Lung microvascular endothelial cell (primary cell): Measurements from ENCODE around the gene ADGRG3. TPM values are rescaled to one million over a fixed set of nuclear protein-coding genes. Genes with fewer than 3 reads are reported as not detected.
A peak's percentile ranks its signal among the peaks of the same experiment; 100 is the strongest.
"Not testable (repeated sequence)": the region's sequence is repeated elsewhere in the genome, so short reads cannot be mapped to it uniquely, and the experiment has no call there.

Source experiments
- DNase-seq, 2 donors: peaks; one replicate each; pipeline versions ENCODE4 v3.0.0 to v3.0.0-alpha.2; 2010; ENCODE audit warnings: low read depth in 2 of 2
- total RNA-seq: library from RNA; depleted of rRNA; stranded (reverse); fragments of >200 nt; gene quantifications from 2 replicates; pipeline ENCODE4 v1.2.1, GENCODE V29; 2014

The ADGRG3 gene
- total RNA-seq, 1 donor from 2014 or later = 8.3 TPM

DNA sequence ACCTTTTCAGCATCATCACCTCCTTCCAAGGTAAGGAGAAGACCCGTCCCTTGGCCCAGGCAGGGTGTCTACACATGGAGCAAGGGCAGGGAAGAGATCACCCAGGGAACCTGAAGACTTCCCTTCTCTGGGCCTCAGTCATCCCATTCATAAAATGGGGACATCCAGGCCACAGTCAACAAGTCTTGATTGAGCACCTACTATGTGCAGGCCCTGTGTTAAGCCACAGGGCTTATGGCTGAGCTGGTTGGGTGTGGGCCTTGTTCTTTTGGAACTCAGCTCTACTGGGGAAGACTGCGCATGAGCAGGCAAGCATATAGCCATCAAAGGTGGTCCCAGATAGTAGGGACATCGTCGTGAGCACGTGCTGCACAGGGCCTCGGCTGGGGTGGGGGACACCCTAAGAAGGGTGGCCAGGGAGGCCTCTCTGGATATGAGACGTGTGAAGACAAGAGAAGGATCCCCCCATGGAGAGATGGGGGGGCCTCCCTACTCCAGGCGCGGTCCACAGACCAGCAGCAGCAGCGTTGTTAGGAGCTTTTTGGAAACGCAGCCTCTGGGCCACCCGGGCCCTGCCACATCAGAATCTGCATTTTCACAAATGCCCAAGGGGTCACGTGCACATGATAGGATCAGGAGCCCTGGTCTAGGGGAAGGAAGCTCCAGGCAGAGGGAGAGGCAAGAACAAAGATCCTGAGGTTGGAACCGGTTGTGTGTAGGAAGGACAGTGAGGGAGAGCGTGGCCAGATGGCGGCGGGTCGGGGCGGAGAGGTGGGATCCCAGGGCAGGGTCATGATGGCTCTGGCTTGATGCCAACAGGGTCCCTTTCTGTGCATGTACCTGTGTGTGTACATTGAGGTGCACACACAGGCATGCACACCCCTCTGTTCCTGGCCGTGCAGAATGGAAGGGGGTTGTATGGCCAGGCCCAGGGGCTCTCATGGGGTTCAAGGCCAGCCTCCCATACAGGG is 5.9 kb upstream of the ADGRG3 start:
- no peak for DNase-seq

DNA sequence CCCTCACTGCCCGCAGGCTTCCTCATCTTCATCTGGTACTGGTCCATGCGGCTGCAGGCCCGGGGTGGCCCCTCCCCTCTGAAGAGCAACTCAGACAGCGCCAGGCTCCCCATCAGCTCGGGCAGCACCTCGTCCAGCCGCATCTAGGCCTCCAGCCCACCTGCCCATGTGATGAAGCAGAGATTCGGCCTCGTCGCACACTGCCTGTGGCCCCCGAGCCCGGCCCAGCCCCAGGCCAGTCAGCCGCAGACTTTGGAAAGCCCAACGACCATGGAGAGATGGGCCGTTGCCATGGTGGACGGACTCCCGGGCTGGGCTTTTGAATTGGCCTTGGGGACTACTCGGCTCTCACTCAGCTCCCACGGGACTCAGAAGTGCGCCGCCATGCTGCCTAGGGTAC is 4.7 kb upstream of the ADGRG3 start:
- DNase-seq = no peak

DNA sequence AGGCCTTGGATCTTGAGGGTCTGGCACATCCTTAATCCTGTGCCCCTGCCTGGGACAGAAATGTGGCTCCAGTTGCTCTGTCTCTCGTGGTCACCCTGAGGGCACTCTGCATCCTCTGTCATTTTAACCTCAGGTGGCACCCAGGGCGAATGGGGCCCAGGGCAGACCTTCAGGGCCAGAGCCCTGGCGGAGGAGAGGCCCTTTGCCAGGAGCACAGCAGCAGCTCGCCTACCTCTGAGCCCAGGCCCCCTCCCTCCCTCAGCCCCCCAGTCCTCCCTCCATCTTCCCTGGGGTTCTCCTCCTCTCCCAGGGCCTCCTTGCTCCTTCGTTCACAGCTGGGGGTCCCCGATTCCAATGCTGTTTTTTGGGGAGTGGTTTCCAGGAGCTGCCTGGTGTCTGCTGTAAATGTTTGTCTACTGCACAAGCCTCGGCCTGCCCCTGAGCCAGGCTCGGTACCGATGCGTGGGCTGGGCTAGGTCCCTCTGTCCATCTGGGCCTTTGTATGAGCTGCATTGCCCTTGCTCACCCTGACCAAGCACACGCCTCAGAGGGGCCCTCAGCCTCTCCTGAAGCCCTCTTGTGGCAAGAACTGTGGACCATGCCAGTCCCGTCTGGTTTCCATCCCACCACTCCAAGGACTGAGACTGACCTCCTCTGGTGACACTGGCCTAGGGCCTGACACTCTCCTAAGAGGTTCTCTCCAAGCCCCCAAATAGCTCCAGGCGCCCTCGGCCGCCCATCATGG is 4.0 kb upstream of the ADGRG3 start:
- no peak for DNase-seq

DNA sequence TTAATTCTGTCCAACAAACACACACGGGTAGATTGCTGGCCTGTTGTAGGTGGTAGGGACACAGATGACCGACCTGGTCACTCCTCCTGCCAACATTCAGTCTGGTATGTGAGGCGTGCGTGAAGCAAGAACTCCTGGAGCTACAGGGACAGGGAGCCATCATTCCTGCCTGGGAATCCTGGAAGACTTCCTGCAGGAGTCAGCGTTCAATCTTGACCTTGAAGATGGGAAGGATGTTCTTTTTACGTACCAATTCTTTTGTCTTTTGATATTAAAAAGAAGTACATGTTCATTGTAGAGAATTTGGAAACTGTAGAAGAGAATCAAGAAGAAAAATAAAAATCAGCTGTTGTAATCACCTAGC is 3.5 kb upstream of the ADGRG3 start:
- DNase-seq = no peak

DNA sequence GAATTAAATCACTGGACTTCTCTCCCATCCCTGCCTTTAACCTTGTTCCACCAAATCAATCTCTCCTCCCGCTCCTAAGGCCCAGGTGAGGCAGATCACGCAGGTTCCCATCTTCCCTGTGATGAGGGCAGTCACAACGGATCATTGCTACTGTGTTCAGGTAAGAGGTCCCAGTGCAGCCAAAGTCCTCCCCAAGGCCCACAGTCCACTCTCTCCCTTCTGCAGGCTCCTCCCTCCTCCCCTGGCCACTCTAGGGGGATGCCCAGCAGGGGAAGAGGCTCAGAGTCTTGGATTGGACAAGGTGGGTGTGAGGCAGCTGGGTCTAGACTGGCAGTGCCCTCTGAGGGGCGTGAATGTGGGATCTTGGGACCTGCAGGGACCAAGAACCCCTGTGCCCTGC is 2.6 kb upstream of the ADGRG3 start:
- DNase-seq = no peak

DNA sequence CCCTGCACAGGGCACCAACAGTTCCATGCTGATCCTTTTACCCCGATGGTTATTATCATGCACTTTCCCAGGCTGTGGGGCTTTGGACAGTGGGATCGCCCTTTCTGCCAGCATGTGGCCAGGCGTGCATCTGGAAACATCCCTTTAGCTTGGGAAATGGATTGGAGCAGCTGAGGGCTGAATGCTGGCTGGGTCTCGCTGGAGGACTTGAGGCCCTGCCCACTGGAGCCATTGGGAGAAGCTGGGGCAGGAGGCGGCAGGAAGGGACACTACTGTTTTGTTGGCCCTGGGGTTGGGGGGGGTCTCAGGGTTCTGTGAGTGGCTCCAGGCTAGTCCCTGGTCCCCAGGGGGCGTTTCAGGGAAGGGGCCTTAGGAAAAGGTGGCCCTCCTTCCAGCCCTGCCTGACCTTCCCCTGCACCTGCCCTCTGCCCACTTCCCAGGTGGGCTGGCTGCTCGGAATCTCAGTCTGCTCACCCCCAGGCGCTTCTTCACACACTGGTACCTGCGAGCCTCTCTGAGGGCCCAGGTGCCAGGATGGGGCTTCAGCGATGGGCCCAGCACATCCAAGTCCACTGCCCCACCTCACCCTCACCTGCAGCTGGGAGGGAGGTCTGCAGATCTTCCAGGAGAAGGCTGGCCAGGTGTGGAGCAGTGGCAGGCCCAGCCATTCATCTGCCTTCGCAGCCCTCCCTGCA is 1.6 kb upstream of the ADGRG3 start:
- DNase-seq = no peak

DNA sequence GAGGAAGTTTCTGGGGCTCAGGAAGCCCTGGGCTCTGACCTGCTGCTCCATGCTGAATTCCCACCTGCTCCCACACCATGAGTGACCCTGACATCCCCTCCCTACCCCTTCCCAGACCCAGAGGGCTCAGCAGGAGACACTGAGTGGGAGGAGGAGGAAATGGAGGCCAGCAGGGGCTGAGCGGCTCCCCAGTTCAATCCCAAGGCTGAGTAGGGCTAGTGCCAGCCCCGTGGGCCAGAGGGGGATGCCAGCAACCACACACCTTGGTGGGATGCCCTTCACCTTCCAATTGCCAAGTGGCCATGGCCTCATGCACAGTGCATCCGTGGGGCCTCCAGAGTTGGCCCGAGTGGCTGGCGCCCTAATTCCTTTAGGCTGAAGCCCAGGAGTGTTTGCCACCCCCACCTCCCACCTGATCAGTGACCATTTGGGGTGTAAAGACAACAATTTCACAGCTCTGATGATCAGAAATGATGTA is 1.0 kb upstream of the ADGRG3 start:
- DNase-seq = peak in 1 of 2 donors; percentile 59

DNA sequence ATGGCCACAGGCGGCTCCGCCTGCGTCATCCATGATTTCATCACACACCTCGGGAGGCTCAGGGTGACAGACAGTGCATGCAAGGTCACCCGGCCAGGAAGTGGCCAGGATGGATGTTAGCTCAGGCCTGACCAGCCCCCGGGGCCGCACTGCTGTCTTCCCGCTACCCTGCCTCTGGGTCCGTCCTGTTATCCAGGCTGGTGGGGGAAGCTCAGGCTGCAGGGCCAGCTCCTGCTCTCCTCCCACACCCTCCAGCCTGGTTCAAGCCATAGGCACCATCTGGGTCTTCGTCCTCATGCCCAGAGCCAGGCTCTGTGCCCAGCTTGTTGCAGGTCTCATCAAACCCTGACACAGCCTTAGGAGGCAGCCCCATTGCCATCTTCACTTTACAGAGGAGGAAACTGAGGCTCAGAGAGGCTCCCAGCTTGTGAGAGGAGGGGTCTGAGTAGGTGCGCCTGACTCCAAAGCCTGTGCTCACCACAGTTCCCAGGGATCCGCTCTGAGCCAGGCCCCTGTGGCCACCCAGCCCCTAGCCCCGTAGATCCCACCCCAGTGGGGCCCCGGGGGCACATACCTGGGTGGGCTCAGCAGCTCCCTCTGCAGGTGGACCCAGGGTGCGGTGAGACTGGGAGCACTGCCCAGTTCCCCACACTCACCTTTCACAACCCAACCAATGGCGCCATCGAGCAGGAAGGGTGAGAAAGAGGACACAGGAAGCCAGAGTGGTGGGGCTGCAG is 412 bp upstream of the ADGRG3 start:
- DNase-seq = peak; percentile 24 to 91

DNA sequence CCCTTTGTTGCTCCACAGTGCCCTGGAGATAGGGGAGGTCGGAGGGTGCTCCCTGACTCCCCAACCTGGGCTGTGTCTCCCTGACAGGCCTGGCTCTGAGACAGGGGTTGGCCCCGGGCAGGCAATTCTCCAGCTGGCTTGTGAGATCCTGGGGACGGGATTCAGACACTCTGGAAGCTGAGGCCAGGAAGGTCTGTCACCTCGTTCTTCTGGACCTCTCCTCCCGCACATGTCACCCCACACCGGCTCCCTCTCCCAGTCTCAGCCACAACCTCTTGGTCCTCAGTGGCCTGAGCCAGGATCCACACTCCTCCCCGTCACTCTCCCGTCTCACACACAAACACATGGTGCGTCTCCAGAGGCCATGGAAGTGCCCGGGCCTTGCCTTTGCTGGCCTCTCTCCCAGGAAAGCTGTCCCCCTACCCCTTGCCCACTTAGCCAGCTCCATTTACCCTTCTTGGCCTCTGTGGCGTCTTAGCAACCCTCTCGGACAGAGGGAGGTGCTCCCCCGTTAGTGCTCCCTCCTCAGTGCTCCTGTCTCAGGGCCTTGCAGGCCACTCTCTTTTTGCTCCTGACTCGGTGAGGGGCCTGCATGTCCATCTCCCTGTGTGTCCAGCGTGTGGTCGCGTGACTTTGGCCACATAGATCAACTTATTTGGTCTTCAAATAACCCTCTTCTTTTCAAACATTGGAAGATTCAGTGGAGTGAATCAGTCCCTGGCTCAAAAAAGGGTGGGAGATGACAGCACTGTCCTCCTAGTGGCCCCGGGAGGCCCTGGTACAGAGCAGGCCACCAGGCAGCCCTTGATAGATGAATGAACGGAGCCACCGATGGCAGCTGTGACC is 747 bp downstream of the ADGRG3 start:
- DNase-seq = no peak

DNA sequence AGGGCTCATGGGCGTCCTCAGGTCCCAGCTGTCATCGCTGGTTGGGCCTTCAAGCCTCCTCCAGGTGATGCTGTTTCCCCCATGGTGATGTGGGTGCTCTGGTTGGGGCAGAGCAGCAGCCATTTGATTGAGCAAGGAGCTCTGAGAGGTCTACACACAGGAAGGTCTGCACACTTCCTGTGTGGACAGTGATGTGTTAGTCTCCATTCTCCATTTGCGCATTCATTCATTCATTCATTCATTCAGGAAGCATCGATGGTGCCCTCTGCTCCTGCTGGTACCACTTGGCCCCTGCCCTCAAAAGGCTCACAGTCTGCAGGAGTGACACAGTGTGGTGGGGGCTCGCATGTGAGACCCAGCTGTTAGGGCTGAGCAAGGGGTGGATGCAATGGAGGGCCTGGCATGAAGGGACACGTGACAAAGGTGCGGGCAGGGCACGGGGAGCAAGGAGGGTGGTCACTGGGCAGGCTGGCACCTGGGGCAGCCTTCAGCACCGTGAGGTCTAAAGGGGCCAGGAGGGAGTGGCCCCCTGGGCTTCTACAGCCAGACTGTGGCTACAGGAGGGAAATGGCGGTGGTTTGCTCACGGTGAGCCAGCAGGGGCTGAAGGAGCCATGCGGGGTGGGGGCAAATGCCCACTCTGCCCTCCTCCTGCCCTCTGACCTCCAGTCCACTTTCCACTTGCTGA is 1.5 kb downstream of the ADGRG3 start:
- DNase-seq = no peak

DNA sequence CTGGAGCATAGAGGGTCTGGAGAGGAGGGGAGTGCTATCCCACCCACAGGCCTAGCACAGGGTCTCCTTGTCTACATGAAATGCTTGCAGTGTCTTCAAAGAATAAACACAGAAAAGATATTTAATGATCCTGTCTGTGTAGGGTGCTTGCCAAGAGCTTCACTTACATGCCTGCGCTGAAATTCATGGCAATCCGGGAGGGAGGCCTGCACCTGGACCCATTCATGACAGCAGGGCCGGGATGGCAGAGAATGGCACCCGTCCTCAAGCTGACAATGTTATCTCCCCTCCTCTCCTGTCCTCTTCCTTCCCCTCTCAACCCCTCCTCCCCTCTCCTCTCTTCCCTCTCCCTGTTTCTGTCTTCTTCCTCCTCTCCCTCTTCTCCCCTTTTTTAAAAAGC is 2.1 kb downstream of the ADGRG3 start:
- DNase-seq = no peak

DNA sequence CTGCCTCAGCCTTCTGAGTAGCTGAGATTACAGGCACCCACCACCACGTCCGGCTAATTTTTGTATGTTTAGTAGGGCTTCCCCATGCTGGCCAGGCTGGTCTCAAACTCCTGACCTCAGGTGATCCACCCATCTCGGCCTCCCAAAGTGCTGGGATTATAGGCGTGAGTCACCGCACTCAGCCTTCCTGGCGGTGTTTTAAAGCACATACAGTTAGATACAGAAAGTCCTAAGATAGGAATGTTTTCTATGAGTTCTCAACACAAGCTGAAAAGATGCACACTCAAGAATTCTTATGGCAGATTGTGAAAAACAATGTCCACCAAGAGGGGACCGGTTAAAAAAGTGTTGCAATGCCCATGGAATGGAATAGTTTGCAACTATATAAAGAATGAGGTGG is 3.3 kb downstream of the ADGRG3 start:
- DNase-seq = not testable (repeated sequence)

DNA sequence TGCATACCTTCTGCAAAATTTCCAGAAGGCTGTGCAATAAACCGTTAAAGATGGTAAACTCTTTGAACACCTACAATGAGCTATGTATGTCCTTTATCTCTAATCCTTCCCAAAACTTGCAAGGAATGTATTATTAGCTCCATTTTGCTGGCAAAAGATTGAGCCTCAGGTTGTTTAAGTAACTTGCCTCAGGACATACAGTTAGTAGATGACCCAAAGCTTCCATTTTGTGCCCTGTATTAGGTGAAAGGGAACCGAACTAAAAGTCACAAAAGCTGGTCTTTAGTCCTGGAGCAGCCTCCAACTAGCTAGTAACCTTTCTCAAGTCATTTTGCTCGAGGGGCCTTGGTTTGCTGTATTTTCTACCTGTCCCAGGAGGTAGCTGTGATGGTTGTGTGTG is 4.3 kb downstream of the ADGRG3 start:
- no peak for DNase-seq

DNA sequence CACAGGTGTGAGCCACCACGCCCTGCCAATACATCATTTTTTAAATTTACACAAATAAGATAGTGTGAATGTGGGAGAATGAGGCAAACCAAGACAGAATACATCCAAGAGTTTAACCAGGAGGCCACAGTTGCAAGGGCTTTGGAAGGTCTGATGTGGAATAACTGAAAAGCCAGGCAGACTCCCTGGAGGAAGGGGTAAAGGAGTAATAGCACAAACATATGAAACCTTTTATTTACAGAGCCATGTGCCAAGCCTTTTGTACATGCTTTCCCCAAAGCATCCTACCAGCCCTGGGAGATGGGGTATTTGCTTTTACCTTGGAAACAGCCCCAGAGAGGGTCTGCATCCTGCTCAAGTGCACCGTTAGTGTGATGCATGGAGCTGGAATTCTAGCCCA is 4.7 kb downstream of the ADGRG3 start:
- DNase-seq = no peak

DNA sequence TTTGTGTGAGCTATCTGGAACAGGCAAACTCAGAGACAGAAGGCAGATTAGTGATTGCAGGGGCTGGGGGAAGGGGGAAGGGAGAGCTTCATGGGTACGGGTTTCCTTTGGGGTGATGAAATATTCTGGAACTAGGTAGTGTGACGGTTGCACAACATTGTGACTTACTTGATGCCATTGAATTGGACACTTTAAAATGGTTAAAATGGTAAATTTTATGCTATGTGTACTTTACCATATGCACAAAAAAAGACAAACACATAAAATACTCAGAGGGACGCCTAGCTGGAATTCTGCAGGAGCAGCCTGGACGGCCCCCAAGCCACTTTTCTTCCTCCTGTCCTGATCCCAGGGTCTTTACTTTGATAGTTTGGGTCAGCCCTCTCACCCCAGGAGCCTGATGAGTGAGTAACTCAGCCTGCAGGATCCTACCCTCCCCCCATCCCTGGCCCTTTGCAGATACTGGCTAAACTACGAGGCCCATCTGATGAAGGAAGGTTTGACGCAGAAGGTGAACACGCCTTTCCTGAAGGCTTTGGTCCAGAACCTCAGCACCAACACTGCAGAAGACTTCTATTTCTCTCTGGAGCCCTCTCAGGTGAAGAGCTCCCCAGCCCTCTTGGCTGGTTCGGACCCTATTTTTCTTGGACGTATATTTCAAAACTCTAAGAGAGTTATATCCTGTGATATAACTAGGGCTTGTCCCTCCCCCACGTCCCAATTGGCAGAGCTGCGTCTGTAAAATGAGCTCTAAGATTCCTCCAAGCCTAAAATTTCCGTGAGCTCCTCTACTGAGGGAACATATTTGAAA is 7.8 kb downstream of the ADGRG3 start:
- no peak for DNase-seq

DNA sequence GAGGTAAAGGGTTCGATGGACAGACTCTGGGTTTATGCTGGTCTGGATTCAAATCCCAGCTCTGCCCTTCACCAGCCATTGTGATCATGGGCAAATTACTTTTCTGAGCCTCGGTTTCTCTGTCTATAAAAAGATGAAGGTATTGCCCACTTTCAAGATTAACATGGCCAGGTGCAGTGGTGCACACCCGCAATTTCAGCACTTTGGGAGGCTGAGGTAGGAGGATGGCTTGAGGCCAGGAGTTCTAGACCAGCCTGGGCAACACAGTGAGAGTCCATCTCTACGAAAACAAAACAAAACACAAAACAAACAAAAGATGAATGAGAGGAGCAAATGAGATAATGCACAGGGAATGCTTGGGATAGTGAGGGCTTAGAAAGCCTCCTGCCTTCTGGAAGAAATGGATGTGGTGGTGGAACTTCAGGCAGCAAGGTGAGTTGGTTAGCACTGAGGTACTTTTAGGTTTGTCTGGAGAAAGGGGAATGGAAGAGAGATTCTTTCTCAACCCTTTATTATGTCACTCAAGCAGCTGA is 8.5 kb downstream of the ADGRG3 start:
- DNase-seq = peak in 1 of 2 donors; percentile 55

DNA sequence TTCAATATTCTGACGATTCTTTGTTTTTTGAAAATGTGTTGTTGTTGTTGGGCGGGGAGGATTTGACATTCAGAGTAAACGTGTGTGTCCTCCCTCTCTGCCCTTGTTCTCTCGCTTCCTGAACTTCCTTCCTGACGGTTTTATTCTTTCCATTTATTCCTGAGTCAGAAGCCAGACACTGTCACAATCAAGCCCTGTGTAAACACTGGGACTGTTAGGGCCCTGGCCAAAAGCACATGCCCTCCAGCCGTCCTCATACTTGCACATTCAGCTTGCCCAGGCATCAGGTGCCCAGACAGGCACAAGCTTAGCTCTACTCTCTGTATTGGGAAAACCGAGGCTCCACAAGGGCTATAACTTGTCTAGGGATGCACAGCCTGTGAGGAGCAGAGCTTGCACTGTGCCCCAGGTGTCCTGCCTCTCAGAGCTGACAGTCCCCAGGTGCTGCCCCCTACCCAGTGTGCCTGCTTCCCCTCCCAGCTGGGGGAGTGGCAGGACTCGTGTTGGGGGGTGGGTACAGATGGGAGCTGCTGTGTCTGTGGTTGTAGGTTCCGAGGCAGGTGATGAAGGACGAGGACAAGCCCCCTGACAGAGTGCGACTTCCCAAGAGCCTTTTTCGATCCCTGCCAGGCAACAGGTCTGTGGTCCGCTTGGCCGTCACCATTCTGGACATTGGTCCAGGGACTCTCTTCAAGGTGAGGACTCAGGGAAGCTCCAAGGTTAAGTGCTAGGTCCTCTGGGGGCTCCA is 9.7 kb downstream of the ADGRG3 start:
- DNase-seq = peak in 1 of 2 donors; percentile 90

DNA sequence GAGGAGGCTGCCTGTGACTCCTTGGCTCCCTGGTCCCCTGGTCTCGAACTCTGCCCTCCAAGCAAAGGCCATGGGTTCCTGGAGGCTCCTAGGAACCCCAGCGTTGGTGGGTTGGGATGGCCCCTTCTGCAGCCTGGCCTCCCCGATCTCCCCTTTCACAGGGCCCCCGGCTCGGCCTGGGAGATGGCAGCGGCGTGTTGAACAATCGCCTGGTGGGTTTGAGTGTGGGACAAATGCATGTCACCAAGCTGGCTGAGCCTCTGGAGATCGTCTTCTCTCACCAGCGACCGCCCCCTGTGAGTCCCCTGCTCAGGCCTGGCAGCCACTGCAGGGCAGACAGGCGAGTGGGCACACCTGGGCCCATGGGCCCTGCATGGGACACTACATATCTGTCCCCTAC is 10.9 kb downstream of the ADGRG3 start:
- DNase-seq = no peak
